ENCODE results near the gene DFFB. TPM values are rescaled to one million over a fixed set of nuclear protein-coding genes. Genes with fewer than 3 reads are reported as not detected.

The DFFB gene
- total RNA-seq, 1 donor from 2014 or later: 45.4 TPM

GRCh38 chr1:3825356-3825755, 31.9 kb upstream of the DFFB start:
- no peaks in the 10 kb centered on the region for H3K9me3 ChIP-seq
- peaks cover 70 to 94% of the 10 kb centered on the region in 2 donors for H3K36me3 ChIP-seq
- TF ChIP-seq, protein P1, sequence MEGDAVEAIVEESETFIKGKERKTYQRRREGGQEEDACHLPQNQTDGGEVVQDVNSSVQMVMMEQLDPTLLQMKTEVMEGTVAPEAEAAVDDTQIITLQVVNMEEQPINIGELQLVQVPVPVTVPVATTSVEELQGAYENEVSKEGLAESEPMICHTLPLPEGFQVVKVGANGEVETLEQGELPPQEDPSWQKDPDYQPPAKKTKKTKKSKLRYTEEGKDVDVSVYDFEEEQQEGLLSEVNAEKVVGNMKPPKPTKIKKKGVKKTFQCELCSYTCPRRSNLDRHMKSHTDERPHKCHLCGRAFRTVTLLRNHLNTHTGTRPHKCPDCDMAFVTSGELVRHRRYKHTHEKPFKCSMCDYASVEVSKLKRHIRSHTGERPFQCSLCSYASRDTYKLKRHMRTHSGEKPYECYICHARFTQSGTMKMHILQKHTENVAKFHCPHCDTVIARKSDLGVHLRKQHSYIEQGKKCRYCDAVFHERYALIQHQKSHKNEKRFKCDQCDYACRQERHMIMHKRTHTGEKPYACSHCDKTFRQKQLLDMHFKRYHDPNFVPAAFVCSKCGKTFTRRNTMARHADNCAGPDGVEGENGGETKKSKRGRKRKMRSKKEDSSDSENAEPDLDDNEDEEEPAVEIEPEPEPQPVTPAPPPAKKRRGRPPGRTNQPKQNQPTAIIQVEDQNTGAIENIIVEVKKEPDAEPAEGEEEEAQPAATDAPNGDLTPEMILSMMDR (IDR thresholded peaks at IDR 0.05): no peak
- H3K4me3 ChIP-seq: no peak overlapping the region
- no peaks in the 10 kb centered on the region for H3K27me3 ChIP-seq
- no peak overlapping the region for H3K27ac ChIP-seq
- no peak for DNase-seq (ENCODE audit: low spot score in 2 of 2)
- intact Hi-C loops (cut with DNase I): no loop called here
- no peaks in the 10 kb centered on the region for H3K4me1 ChIP-seq

DNA sequence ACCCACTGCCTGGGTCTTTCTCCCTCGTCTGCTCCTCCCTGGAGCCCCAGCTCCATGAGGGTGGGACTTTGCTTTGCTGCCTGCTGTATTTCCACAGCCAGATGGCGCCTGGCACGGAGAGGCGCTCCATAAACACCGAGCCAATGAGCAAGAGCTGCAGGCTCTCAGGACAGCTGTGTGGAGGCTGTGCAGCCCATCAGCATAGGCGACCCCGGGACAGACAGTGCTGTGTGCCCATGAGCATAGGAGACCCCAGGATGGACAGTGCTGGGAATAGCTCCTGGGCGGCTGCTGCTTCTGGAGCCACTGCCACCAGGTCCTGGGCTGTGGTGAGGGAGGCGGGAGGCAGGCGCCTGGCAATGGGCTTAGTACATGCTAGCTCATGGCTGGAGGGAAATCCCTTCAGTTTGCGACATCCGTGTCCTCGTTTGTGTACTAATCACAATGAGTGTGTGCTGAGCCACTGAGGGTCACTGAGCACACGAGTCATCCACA, 29.4 kb upstream of the DFFB start:
- Histone ChIP-seq H3K9me3 (no peaks in the 10 kb centered on the region), H3K27me3 (no peaks in the 10 kb centered on the region), H3K36me3 (peaks cover 65 to 90% of the 10 kb centered on the region in 2 donors), H3K4me1 (no peaks in the 10 kb centered on the region), H3K27ac (no peak overlapping the region), H3K4me3 (no peak overlapping the region)
- DNase-seq (ENCODE audit: low spot score in 2 of 2): no peak
- TF ChIP-seq, protein P1 (IDR thresholded peaks at IDR 0.05): no peak
- intact Hi-C loops (cut with DNase I): no loop called here

- Histone ChIP-seq H3K27me3 (no peaks in the 10 kb centered on the region), H3K4me1 (no peaks in the 10 kb centered on the region), H3K36me3 (peaks cover 60 to 88% of the 10 kb centered on the region in 2 donors), H3K27ac (no peak overlapping the region), H3K9me3 (no peaks in the 10 kb centered on the region), H3K4me3 (no peak overlapping the region)
- no peak for DNase-seq (ENCODE audit: low spot score in 2 of 2)
- TF ChIP-seq, protein P1 (IDR thresholded peaks at IDR 0.05): no peak
- intact Hi-C loops (cut with DNase I): no loop called here
Observed at GRCh38 chr1:3828391-3828790, 28.9 kb upstream of the DFFB start.

DNA sequence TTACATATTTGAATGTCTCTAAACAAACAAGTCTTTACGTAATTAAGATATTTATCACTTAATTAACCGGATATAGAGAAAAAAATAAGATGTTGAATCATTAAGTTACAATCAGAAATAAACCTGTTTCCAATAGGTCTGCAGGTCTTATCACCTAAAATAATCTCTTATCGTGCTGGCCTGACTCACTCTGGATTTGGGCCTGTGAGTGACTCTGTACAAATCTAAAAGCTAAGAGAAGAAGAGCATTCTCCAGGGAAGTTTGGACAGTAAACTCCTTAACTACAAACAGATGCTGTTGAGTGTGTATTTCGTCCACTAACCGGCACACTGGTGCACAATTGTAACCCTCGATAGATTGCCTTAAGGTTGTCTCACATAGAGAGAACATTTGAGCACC, 25.6 kb upstream of the DFFB start:
- TF ChIP-seq, protein P1 (IDR thresholded peaks at IDR 0.05): no peak
- Histone ChIP-seq H3K4me3 (no peak overlapping the region), H3K36me3 (peaks cover 52 to 78% of the 10 kb centered on the region in 2 donors)

DNA sequence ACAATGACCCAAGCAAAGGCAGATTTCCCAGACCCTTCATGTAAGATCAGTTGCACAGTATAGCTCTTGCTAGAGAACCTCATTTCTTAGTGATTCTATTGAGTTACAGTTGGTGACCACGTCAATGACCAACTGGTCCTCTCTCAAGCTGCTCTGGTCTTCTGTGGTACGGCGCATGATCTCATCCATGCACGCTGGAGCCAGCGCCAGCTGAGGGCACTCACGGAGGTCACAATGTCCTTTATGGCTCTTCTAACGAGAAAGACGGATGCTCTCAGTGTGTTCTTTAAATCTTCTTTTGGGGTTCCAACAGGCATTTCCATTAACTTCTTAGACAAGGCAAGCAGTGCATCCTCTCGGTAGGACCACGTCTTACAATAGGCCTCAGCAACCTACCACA, 22.6 kb upstream of the DFFB start:
- no peak for DNase-seq (ENCODE audit: low spot score in 2 of 2)
- no peaks in the 10 kb centered on the region for H3K4me1 ChIP-seq
- H3K9me3 ChIP-seq: peaks cover 0 to 9% of the 10 kb centered on the region in 2 donors
- TF ChIP-seq, protein P1 (IDR thresholded peaks at IDR 0.05): no peak
- H3K4me3 ChIP-seq: no peak overlapping the region
- H3K27ac ChIP-seq: no peak overlapping the region
- no peaks in the 10 kb centered on the region for H3K27me3 ChIP-seq
- H3K36me3 ChIP-seq: peaks cover 50 to 79% of the 10 kb centered on the region in 2 donors
- intact Hi-C loops (cut with DNase I): no loop called here

More for the DNA sequence above, 25.6 kb upstream of the DFFB start:
- intact Hi-C loops (cut with DNase I): no loop called here
- H3K27me3 ChIP-seq: no peaks in the 10 kb centered on the region
- no peak overlapping the region for H3K27ac ChIP-seq
- no peaks in the 10 kb centered on the region for H3K4me1 ChIP-seq
- H3K9me3 ChIP-seq: no peaks in the 10 kb centered on the region
- no peak for DNase-seq (ENCODE audit: low spot score in 2 of 2)

GRCh38 chr1:3836421-3836820, 20.9 kb upstream of the DFFB start:
- Histone ChIP-seq H3K9me3 (peaks cover 0 to 9% of the 10 kb centered on the region in 2 donors), H3K36me3 (peaks cover 49 to 83% of the 10 kb centered on the region in 2 donors), H3K27ac (no peak overlapping the region), H3K4me1 (no peaks in the 10 kb centered on the region), H3K27me3 (no peaks in the 10 kb centered on the region), H3K4me3 (no peak overlapping the region)
- intact Hi-C loops (cut with DNase I): no loop called here
- DNase-seq (ENCODE audit: low spot score in 2 of 2): no peak
- TF ChIP-seq, protein P1 (IDR thresholded peaks at IDR 0.05): no peak
